GM23248 (cell line): Measurements from ENCODE around the gene MSH3. TPM values are rescaled to one million over a fixed set of nuclear protein-coding genes. Genes with fewer than 3 reads are reported as not detected.
"Not testable (repeated sequence)": the region's sequence is repeated elsewhere in the genome, so short reads cannot be mapped to it uniquely, and the experiment has no call there.

Experiments
- DNase-seq: peaks from one replicate; pipeline ENCODE4 v3.0.0-alpha.2; 2015
- H2AFZ ChIP-seq: fragments of 200-600 bp; sonication (generic); 2 replicates; pipeline ENCODE4 v1.6.1; 2016; ENCODE audit warnings: antibody characterized with exemption
- H3F3A ChIP-seq: fragments of 200-600 bp; sonication (generic); 2 replicates; pipeline ENCODE4 v1.6.1; 2016; ENCODE audit warnings: mild to moderate bottlenecking, antibody characterized with exemption, mixed run types; ENCODE audit not compliant: insufficient read depth
- H3K27ac ChIP-seq: fragments of 200-600 bp; sonication (generic); 2 replicates; pipeline ENCODE4 v1.5.1; 2016; ENCODE audit warnings: mild to moderate bottlenecking
- H3K27me3 ChIP-seq: fragments of 200-600 bp; sonication (generic); replicated peaks from 2 replicates; pipeline ENCODE4 v1.6.1; 2016; ENCODE audit warnings: mild to moderate bottlenecking; ENCODE audit not compliant: insufficient read depth
- H3K36me3 ChIP-seq: fragments of 200-600 bp; sonication (generic); 2 replicates; pipeline ENCODE4 v1.6.1; 2016; ENCODE audit warnings: low read depth, mild to moderate bottlenecking
- H3K4me1 ChIP-seq: fragments of 200-600 bp; sonication (generic); 2 replicates; pipeline ENCODE4 v1.6.1; 2016; ENCODE audit warnings: mild to moderate bottlenecking; ENCODE audit not compliant: insufficient read depth
- H3K4me2 ChIP-seq: fragments of 200-600 bp; sonication (generic); one replicate; pipeline ENCODE4 v1.6.1; 2016; ENCODE audit warnings: mild to moderate bottlenecking; ENCODE audit not compliant: unreplicated experiment
- H3K4me3 ChIP-seq: fragments of 200-600 bp; sonication (generic); 2 replicates; pipeline ENCODE4 v1.5.1; 2016; ENCODE audit warnings: mild to moderate bottlenecking
- H3K79me2 ChIP-seq: fragments of 200-600 bp; sonication (generic); 2 replicates; pipeline ENCODE4 v1.6.1; 2016; ENCODE audit warnings: mild to moderate bottlenecking; ENCODE audit not compliant: insufficient read depth
- H3K9ac ChIP-seq: fragments of 200-600 bp; sonication (generic); 2 replicates; pipeline ENCODE4 v1.6.1; 2016; ENCODE audit warnings: mild to moderate bottlenecking
- H3K9me2 ChIP-seq: fragments of 200-600 bp; sonication (generic); 2 replicates; pipeline ENCODE4 v1.6.1; 2016; ENCODE audit warnings: mixed run types, mild to moderate bottlenecking, moderate library complexity; ENCODE audit not compliant: insufficient read depth
- H3K9me3 ChIP-seq: fragments of 200-600 bp; sonication (generic); one replicate; pipeline ENCODE4 v1.6.1; 2017; ENCODE audit warnings: low read depth
- H4K20me1 ChIP-seq: fragments of 200-600 bp; sonication (generic); 2 replicates; pipeline ENCODE4 v1.6.0; 2016; ENCODE audit not compliant: insufficient read depth
- EZH2 ChIP-seq: fragments of 200-600 bp; sonication (generic); IDR thresholded peaks from 2 replicates; pipeline ENCODE4 v1.6.1; 2018; ENCODE audit warnings: antibody characterized with exemption, mild to moderate bottlenecking; ENCODE audit not compliant: insufficient read depth, poor library complexity, severe bottlenecking
- EZH2phosphoT487 ChIP-seq: fragments of 200-600 bp; sonication (generic); IDR thresholded peaks from 2 replicates; pipeline ENCODE4 v1.6.1; 2018; ENCODE audit warnings: antibody characterized with exemption, moderate library complexity, mild to moderate bottlenecking, low read depth; ENCODE audit not compliant: insufficient read depth
- WGBS, 2 experiments: methylation state at CpG; one replicate each; pipeline ENCODE4 v1.1.6; 2015 to 2017; ENCODE audit warnings: low lambda C conversion rate in 2 of 2, low coverage in 1 of 2; ENCODE audit errors: missing lambda C conversion rate in 2 of 2; 5-methylcytosine and 5-hydroxymethylcytosine counted together
- in situ Hi-C: fragments of 300-500 bp; cut with MboI; formaldehyde crosslinking; loops from 2 replicates; pipeline ENCODE4 v1.15.0; 2020
- polyA plus RNA-seq: library from polyadenylated mRNA; unstranded; fragments of >200 nt; fragmentation: Nextera tagmentation; extraction: Ambion mirVana; gene quantifications from 2 replicates; pipeline ENCODE4 v1.2.1, GENCODE V29; 2016
- total RNA-seq: library from RNA; depleted of rRNA; stranded (reverse); fragments of >200 nt; shearing (Covaris generic); gene quantifications from 2 replicates; pipeline ENCODE4 v1.2.3, GENCODE V29; 2014

Gene MSH3
- total and polyA plus RNA-seq, 2 experiments from 2014 or later = 11.7 to 14.0 TPM

DNA sequence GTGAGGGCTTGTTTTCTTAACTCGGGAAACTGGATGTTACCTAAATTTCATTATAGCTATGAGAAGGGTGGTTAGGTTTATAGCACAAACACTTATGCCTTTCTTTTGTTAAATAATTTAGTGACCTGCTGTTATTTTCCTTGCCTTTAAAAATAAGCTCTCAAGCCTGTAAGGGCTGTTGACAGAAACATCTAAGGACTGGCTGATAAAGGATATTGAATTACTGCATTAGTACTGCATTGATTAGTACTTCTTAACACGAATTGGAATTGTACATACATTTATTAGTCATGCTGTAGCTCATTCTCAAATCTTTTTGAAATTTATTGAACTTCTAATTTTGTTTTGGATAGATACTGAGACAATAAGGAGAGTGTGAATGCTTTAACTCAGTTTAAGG, 85.4 kb downstream of the MSH3 start:
- H3K4me1 ChIP-seq = 0 out of 2 replicates have a peak, but pooled peaks cover 4% of the 10 kb centered on the region
- no peaks in the 10 kb centered on the region for H3F3A ChIP-seq
- H3K9me2 ChIP-seq = no peaks in the 10 kb centered on the region
- H4K20me1 ChIP-seq = no peaks in the 10 kb centered on the region
- in situ Hi-C loops = no loop called here
- no peak overlapping the region for H3K27ac ChIP-seq
- no peak overlapping the region for H3K4me2 ChIP-seq
- no peak overlapping the region for H3K9ac ChIP-seq
- no peak for TF ChIP-seq EZH2phosphoT487
- no peak for TF ChIP-seq EZH2
- no peak for DNase-seq
- H3K36me3 ChIP-seq = no peaks in the 10 kb centered on the region
- H3K9me3 ChIP-seq = no peaks in the 10 kb centered on the region
- no peaks in the 10 kb centered on the region for H3K27me3 ChIP-seq
- no peaks in the 10 kb centered on the region for H3K79me2 ChIP-seq
- WGBS, 2 experiments = 79 to 81% methylated on average over 2 of the region's 2 CpGs
- no peak overlapping the region for H2AFZ ChIP-seq
- no peak overlapping the region for H3K4me3 ChIP-seq

DNA sequence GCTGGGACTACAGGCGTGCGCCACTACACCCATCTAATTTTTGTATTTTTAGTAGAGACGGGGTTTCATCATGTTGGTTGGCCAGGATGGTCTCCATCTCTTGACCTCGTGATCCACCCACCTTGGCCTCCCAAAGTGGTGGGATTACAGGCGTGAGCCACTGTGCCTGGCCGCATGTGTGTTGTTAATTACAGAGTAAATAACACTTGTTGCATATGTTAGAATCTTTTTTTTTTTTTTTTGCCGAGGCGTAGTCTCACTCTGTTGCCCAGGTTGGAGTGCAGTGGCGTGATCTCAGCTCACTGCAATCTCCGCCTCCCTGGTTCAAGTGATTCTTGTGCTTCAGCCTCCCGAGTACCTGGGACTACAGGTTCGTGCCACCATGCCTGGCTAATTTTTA, 86.0 kb downstream of the MSH3 start:
- H3F3A ChIP-seq, H3K27me3 ChIP-seq, H3K4me3 ChIP-seq, H2AFZ ChIP-seq, H3K9ac ChIP-seq, H4K20me1 ChIP-seq, H3K4me2 ChIP-seq, H3K27ac ChIP-seq, in situ Hi-C loops, H3K79me2 ChIP-seq, H3K4me1 ChIP-seq, H3K9me2 ChIP-seq, DNase-seq, H3K36me3 ChIP-seq, H3K9me3 ChIP-seq: not testable (repeated sequence)
- 95 to 97% methylated on average over 12 of the region's 12 CpGs for WGBS, 2 experiments

DNA sequence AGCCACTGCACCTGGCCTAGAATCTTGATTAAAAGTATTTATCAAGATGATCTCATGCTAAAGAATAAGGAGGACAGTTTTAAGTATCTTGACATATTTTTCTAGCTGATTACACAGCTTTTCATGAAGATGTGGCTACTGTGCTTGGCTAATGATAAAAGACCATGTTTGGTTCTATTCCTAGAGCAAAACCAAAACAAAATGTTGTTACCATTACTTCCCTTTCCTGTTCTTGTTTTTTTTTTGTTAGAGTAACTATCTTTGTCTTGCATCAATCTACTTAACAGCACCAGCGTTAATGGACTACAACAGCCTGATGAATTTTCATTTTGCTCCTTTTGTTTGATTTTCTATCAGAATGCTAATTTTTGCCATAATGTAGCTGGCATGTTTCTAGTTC, 86.5 kb downstream of the MSH3 start:
- H3K9me2 ChIP-seq = no peaks in the 10 kb centered on the region
- H3K4me1 ChIP-seq = 0 out of 2 replicates have a peak, but pooled peaks cover 4% of the 10 kb centered on the region
- H3K9me3 ChIP-seq = no peaks in the 10 kb centered on the region
- H2AFZ ChIP-seq = no peak overlapping the region
- H3K79me2 ChIP-seq = no peaks in the 10 kb centered on the region
- no peak overlapping the region for H3K27ac ChIP-seq
- WGBS, 2 experiments = 95 to 100% methylated on average over 1 of the region's 1 CpG
- DNase-seq = no peak
- no peak overlapping the region for H3K9ac ChIP-seq
- H3K4me3 ChIP-seq = no peak overlapping the region
- H4K20me1 ChIP-seq = no peaks in the 10 kb centered on the region
- no peaks in the 10 kb centered on the region for H3K27me3 ChIP-seq
- H3K36me3 ChIP-seq = no peaks in the 10 kb centered on the region
- no peaks in the 10 kb centered on the region for H3F3A ChIP-seq
- no peak overlapping the region for H3K4me2 ChIP-seq
- in situ Hi-C loops = no loop called here
- TF ChIP-seq EZH2phosphoT487 = no peak

DNA sequence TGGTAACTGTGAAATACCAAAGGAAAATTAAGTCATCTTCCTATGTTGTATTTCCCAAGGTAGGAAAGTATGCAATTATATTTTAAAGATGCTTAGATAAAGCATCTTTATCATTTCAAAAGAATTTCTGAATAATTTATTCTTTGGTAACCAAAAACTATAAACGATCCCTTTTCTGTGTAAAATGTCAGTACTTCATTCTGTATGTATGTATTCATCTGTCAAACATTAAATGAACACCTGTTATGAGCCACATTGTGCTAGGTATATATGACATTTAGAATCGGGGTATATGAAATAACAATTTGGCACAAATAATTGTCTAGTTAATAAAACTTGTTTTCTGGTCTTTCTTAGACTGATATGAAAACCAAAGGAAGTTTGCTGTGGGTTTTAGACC, 89.7 kb downstream of the MSH3 start:
- Histone ChIP-seq H3K36me3 (no peaks in the 10 kb centered on the region; the same call in 1 of the 2 replicates), H3K4me1 (no peaks in the 10 kb centered on the region)
- WGBS, 2 experiments = 96 to 99% methylated on average over 2 of the region's 2 CpGs

DNA sequence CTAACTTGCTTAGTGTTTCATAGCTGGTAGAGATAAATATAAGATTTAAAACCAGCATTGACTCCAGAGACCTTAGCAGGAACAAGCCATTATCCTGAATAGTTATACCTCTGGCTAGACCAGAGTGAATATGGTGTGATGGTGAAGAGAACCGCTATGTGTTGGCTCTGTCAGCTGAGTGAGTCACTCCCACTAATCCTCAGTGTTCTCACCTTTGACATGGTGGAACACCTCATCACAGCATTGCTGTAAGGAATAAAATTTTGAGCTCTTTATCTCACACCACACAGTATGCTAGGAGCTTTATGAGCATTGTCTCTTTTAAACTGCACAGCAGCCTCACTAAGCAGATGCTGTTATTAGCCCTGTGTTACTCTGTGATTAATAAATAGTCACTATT, 91.0 kb downstream of the MSH3 start:
- TF ChIP-seq EZH2 (no peak), EZH2phosphoT487 (no peak)

More for the DNA sequence above, 89.7 kb downstream of the MSH3 start:
- Histone ChIP-seq H4K20me1 (no peaks in the 10 kb centered on the region), H2AFZ (no peak overlapping the region), H3K9me2 (no peaks in the 10 kb centered on the region), H3K4me2 (no peak overlapping the region), H3K27ac (no peak overlapping the region), H3K79me2 (no peaks in the 10 kb centered on the region), H3K27me3 (no peaks in the 10 kb centered on the region), H3F3A (no peaks in the 10 kb centered on the region), H3K9ac (no peak overlapping the region), H3K9me3 (no peaks in the 10 kb centered on the region), H3K4me3 (no peak overlapping the region)
- TF ChIP-seq EZH2phosphoT487 (no peak), EZH2 (no peak)
- no peak for DNase-seq
- in situ Hi-C loops = no loop called here

More for the DNA sequence above, 91.0 kb downstream of the MSH3 start:
- peak; percentile 40 for DNase-seq
- in situ Hi-C loops = no loop called here
- H3K4me1 ChIP-seq = no peaks in the 10 kb centered on the region
- H3K9me3 ChIP-seq = no peaks in the 10 kb centered on the region
- H3K4me3 ChIP-seq = no peak overlapping the region
- WGBS, 2 experiments = 47 to 58% methylated on average over 1 of the region's 1 CpG
- H3K27me3 ChIP-seq = no peaks in the 10 kb centered on the region
- no peak overlapping the region for H2AFZ ChIP-seq
- H3K27ac ChIP-seq = no peak overlapping the region
- no peaks in the 10 kb centered on the region for H3F3A ChIP-seq
- no peaks in the 10 kb centered on the region for H4K20me1 ChIP-seq
- no peaks in the 10 kb centered on the region for H3K9me2 ChIP-seq
- peaks cover 1% of the 10 kb centered on the region; the same call in 1 of the 2 replicates for H3K36me3 ChIP-seq
- no peaks in the 10 kb centered on the region for H3K79me2 ChIP-seq
- H3K9ac ChIP-seq = no peak overlapping the region
- no peak overlapping the region for H3K4me2 ChIP-seq
